Measurements from ENCODE around the gene DIP2B. TPM values are rescaled to one million over a fixed set of nuclear protein-coding genes. Genes with fewer than 3 reads are reported as not detected.

Gene DIP2B
- total RNA-seq, 1 donor from 2014 or later: 28.9 TPM

GRCh38 chr12:50711121-50711520 lies 206.3 kb downstream of the DIP2B start:
- TF ChIP-seq CTCF (IDR thresholded peaks at IDR 0.05): no peak
- Mint-ChIP-seq H3K4me1 (ENCODE audit: unreplicated experiment) (peaks cover 9% of the 10 kb centered on the region), H3K9me3 (ENCODE audit: unreplicated experiment) (no peaks in the 10 kb centered on the region), H3K4me3 (ENCODE audit: unreplicated experiment) (no peak overlapping the region), H3K36me3 (ENCODE audit: unreplicated experiment) (peaks cover 44% of the 10 kb centered on the region), H3K27me3 (ENCODE audit: unreplicated experiment) (no peaks in the 10 kb centered on the region), H3K27ac (ENCODE audit: unreplicated experiment) (no peak overlapping the region)
- no peak for DNase-seq (ENCODE audit: extremely low spot score, unreplicated experiment)

- no peak for TF ChIP-seq CTCF (IDR thresholded peaks at IDR 0.05)
- Mint-ChIP-seq H3K4me1 (ENCODE audit: unreplicated experiment) (peaks cover 9% of the 10 kb centered on the region), H3K27ac (ENCODE audit: unreplicated experiment) (peak overlapping the region; percentile 18), H3K36me3 (ENCODE audit: unreplicated experiment) (peaks cover 31% of the 10 kb centered on the region), H3K9me3 (ENCODE audit: unreplicated experiment) (no peaks in the 10 kb centered on the region), H3K27me3 (ENCODE audit: unreplicated experiment) (no peaks in the 10 kb centered on the region), H3K4me3 (ENCODE audit: unreplicated experiment) (no peak overlapping the region)
- no peak for DNase-seq (ENCODE audit: extremely low spot score, unreplicated experiment)
Observed at GRCh38 chr12:50715174-50715573, 210.4 kb downstream of the DIP2B start.

GRCh38 chr12:50718760-50719159 lies 214.0 kb downstream of the DIP2B start:
- Mint-ChIP-seq H3K27me3 (ENCODE audit: unreplicated experiment) (no peaks in the 10 kb centered on the region), H3K4me3 (ENCODE audit: unreplicated experiment) (no peak overlapping the region), H3K4me1 (ENCODE audit: unreplicated experiment) (peaks cover 9% of the 10 kb centered on the region), H3K27ac (ENCODE audit: unreplicated experiment) (no peak overlapping the region), H3K36me3 (ENCODE audit: unreplicated experiment) (peaks cover 54% of the 10 kb centered on the region), H3K9me3 (ENCODE audit: unreplicated experiment) (no peaks in the 10 kb centered on the region)
- no peak for DNase-seq (ENCODE audit: extremely low spot score, unreplicated experiment)
- no peak for TF ChIP-seq CTCF (IDR thresholded peaks at IDR 0.05)

- TF ChIP-seq CTCF (IDR thresholded peaks at IDR 0.05): no peak
- no peak for DNase-seq (ENCODE audit: extremely low spot score, unreplicated experiment)
- no peaks in the 10 kb centered on the region for H3K27me3 Mint-ChIP-seq (ENCODE audit: unreplicated experiment)
- no peaks in the 10 kb centered on the region for H3K9me3 Mint-ChIP-seq (ENCODE audit: unreplicated experiment)
- peaks cover 52% of the 10 kb centered on the region for H3K36me3 Mint-ChIP-seq (ENCODE audit: unreplicated experiment)
- H3K4me3 Mint-ChIP-seq (ENCODE audit: unreplicated experiment): no peak overlapping the region
- H3K27ac Mint-ChIP-seq (ENCODE audit: unreplicated experiment): no peak overlapping the region
- peaks cover 2% of the 10 kb centered on the region for H3K4me1 Mint-ChIP-seq (ENCODE audit: unreplicated experiment)
Observed at GRCh38 chr12:50720085-50720484, 215.3 kb downstream of the DIP2B start.

GRCh38 chr12:50720501-50720900 lies 215.7 kb downstream of the DIP2B start:
- Mint-ChIP-seq H3K36me3 (ENCODE audit: unreplicated experiment) (peaks cover 50% of the 10 kb centered on the region), H3K4me3 (ENCODE audit: unreplicated experiment) (no peak overlapping the region), H3K4me1 (ENCODE audit: unreplicated experiment) (no peaks in the 10 kb centered on the region), H3K9me3 (ENCODE audit: unreplicated experiment) (no peaks in the 10 kb centered on the region), H3K27ac (ENCODE audit: unreplicated experiment) (no peak overlapping the region), H3K27me3 (ENCODE audit: unreplicated experiment) (no peaks in the 10 kb centered on the region)
- no peak for TF ChIP-seq CTCF (IDR thresholded peaks at IDR 0.05)
- no peak for DNase-seq (ENCODE audit: extremely low spot score, unreplicated experiment)

Measured in osteocyte (in vitro differentiated cells).